OCI-LY1 (cell line): ENCODE data around the gene PRR14L.
"Not testable (repeated sequence)": the region's sequence is repeated elsewhere in the genome, so short reads cannot be mapped to it uniquely, and the experiment has no call there.

Experiments used
- CTCF ChIP-seq: fragments of 200-600 bp; sonication (generic), shearing (Covaris generic); IDR thresholded peaks from 2 replicates; pipeline ENCODE4 v1.5.1; 2017; ENCODE audit warnings: mild to moderate bottlenecking, antibody characterized with exemption, low read length, moderate library complexity, mixed read lengths
- EZH2 ChIP-seq: fragments of 200-600 bp; sonication (generic), shearing (Covaris generic); IDR thresholded peaks from 2 replicates; pipeline ENCODE4 v1.8.0; 2017; ENCODE audit warnings: borderline replicate concordance, mixed run types, mild to moderate bottlenecking, antibody characterized with exemption, low read length, moderate library complexity, mixed read lengths

- TF ChIP-seq CTCF, EZH2: not testable (repeated sequence)
These were observed 8.9 kb upstream of the PRR14L start for GRCh38 chr22:31758860-31759259.
